Fibroblast of skin of back (primary cell): ENCODE measurements around the gene GGCT.
A peak's percentile ranks its signal among the peaks of the same experiment; 100 is the strongest.
"Not testable (repeated sequence)": the region's sequence is repeated elsewhere in the genome, so short reads cannot be mapped to it uniquely, and the experiment has no call there.

Source experiments
- DNase-seq: peaks from one replicate; pipeline ENCODE4 v3.0.0-alpha.2; 2013

The GGCT gene

GRCh38 chr7:30514776-30515175, 10.1 kb upstream of the GGCT start:
- no peak for DNase-seq

- no peak for DNase-seq
Observed at GRCh38 chr7:30514177-30514576, 9.5 kb upstream of the GGCT start.

GRCh38 chr7:30513762-30514161, 9.1 kb upstream of the GGCT start:
- no peak for DNase-seq

GRCh38 chr7:30511973-30512662, 7.5 kb upstream of the GGCT start:
- DNase-seq, result no peak

GRCh38 chr7:30511494-30511893, 6.9 kb upstream of the GGCT start:
- DNase-seq, result no peak

- peak; percentile 32 for DNase-seq
Observed at GRCh38 chr7:30510124-30511075, 5.8 kb upstream of the GGCT start.

- not testable (repeated sequence) for DNase-seq
Observed at GRCh38 chr7:30509171-30509857, 4.7 kb upstream of the GGCT start.

- DNase-seq, result not testable (repeated sequence)
Observed at GRCh38 chr7:30507346-30507900, 2.8 kb upstream of the GGCT start.

GRCh38 chr7:30505174-30505697, 607 bp upstream of the GGCT start:
- DNase-seq, result no peak

GRCh38 chr7:30503274-30504212, 1.1 kb downstream of the GGCT start:
- no peak for DNase-seq

GRCh38 chr7:30502470-30503251, 2.0 kb downstream of the GGCT start:
- DNase-seq, result no peak

GRCh38 chr7:30501264-30501663, 3.4 kb downstream of the GGCT start:
- no peak for DNase-seq

GRCh38 chr7:30493228-30493627, 11.4 kb downstream of the GGCT start:
- DNase-seq, result no peak

- DNase-seq, result no peak
Observed at GRCh38 chr7:30491417-30491816, 13.2 kb downstream of the GGCT start.

- DNase-seq, result no peak
Observed at GRCh38 chr7:30487371-30487770, 17.3 kb downstream of the GGCT start.

- DNase-seq, result no peak
Observed at GRCh38 chr7:30485667-30486066, 19.0 kb downstream of the GGCT start.

- not testable (repeated sequence) for DNase-seq
Observed at GRCh38 chr7:30481416-30481815, 23.2 kb downstream of the GGCT start.

GRCh38 chr7:30479202-30480120, 25.2 kb downstream of the GGCT start:
- DNase-seq, result peak; percentile 41
